GM18873 (cell line): ENCODE data around the gene CCDC141.
A peak's percentile ranks its signal among the peaks of the same experiment; 100 is the strongest.

Source experiments
- ATAC-seq: cut with Tn5 transposase; IDR thresholded peaks from one replicate; pipeline ENCODE4 v1.9.1; 2021; ENCODE audit warnings: mild to moderate bottlenecking, moderate library complexity, moderate number of reproducible peaks; ENCODE audit not compliant: unreplicated experiment, low FRiP score

Gene CCDC141

GRCh38 chr2:178807227-178808008 lies 242.5 kb downstream of the CCDC141 start, which contains the start of gene TTN:
Gene TTN, minus strand, starts transcription at chr2:178807423. Its CDS starts 2,781 bp downstream, at chr2:178804642.
- ATAC-seq: no peak

DNA sequence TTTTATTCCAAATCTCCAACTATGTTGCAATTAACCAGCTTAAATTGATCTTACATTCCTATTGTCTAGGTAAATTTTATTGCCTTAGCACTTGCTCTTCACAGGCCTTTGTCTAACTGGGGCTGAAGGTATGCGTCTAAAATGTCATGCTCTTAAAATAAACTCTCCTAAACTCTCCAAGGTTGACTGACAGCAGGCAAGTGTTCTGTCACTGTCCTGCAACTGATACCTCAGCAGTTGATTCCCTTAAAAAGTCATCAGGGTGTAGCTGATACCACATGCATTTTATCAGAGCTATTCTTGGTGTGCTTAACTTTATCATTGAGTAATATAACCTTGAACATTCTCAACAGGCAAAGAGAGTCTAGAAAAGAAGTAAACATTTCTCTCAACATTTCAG lies 243.4 kb downstream of the CCDC141 start:
- ATAC-seq: no peak

DNA sequence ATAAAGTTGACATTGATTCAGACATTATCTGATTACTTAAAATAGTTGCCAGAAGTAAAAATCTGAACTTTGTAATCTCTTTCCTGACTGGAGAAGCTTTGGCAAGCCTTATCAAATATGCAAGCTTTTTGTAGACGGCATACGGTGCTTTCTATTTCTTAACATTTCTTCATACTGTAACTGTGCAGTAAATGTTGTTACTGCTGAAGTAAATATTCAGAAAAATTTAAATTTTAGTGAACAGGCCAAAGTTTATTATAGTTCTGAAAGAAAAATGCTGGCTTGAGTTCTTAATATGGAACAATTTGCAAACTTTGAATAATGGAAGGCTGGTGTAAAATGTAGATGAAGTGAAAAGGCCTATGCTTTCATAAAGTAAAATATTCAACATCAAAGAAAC lies 244.5 kb downstream of the CCDC141 start:
- no peak for ATAC-seq

DNA sequence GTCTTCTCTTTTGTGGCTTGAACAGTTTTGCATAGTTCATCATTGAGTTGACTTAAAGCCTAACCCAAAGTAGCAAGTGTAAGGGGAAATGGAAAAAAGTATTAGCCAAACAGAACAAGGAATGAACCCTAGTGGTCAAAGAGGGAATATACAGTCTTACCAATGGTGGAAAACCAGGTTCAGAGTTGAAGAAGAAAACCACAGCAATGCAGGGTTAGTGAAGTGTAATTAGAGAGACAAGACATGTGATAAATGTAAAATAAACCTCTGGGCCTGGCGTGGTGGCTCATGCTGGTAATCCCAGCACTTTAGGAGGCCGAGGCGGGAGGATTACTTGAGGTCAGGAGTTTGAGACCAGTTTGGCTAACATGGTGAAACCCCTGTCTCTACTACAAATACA lies 245.1 kb downstream of the CCDC141 start:
- ATAC-seq: no peak

GRCh38 chr2:178800510-178800909 lies 249.4 kb downstream of the CCDC141 start:
- ATAC-seq: no peak

GRCh38 chr2:178799305-178799704 lies 250.6 kb downstream of the CCDC141 start:
- no peak for ATAC-seq

DNA sequence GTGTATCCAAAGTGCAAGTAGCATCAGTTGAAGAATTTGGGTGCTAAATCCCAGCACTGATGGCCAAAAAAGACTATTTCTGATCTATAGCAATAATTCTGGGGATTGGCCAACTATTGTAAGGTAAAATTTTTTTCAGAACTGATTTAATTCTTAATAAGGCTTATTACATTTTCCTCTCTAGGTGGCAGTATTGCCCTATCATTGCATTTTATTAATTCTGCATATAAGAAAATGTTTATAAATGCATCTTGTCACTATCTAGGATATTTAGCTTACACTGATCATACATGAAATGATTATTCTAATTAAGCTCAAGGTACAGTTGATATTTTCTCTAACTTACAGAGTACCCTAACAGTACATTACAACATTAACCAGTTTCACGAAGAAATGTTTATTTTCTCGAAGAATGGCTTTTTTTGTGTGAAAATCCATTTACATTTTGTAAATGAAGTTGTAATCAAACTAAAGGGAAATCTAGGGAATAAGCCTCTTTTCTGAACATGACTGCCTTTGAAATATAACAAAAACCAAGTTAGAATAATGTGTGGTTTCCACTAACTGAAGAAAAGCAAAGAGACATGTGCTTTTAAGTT lies 253.8 kb downstream of the CCDC141 start:
- no peak for ATAC-seq

GRCh38 chr2:178787934-178788333 lies 262.0 kb downstream of the CCDC141 start:
- ATAC-seq: no peak

- ATAC-seq: no peak
These were observed 262.8 kb downstream of the CCDC141 start for GRCh38 chr2:178787155-178787554.

DNA sequence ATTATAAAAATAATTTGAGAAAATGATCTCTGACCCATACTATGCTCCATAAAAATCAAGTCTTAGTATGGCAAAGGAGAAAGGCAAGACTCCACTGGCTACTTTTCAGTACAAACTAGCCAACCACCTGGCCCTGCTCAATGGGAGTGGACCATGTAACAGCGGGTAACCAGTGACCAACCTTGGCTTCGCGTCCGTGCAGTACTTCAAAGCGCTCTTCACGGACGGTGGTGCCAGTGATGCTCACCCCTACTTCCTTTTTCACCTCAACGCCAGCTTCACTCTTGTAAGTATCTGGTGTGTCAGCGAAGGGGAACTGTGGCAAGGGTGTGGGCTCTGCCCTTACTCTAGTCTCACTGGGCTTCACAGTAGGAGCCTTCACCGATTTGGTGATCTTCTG lies 266.0 kb downstream of the CCDC141 start:
- ATAC-seq: no peak

DNA sequence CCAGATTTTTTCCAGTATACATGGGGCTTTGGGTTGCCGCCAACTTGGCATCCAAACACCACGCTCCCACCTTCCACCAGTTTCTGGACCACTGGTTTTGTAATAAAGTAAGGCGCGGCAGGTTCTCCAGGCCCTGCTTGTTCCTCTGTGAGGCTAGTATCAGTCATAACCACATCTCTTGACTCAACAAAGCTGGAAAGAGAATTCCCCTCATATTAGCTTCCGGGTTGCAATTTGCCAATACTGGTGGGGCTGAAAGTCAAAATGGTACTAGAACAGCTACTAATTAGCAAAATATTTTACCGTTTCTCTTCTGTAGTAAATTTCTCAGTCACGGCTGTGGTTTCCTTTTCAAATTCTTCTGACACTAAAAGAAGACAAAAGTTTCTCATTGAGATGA lies 267.7 kb downstream of the CCDC141 start:
- peak; percentile 95 for ATAC-seq
